Left ventricle myocardium inferior (tissue), 1 donor: Measurements from ENCODE around the gene NAP1L4. TPM values are rescaled to one million over a fixed set of nuclear protein-coding genes. Genes with fewer than 3 reads are reported as not detected.
"Not testable (repeated sequence)": the region's sequence is repeated elsewhere in the genome, so short reads cannot be mapped to it uniquely, and the experiment has no call there.

Experiments
- DNase-seq: peaks from one replicate; pipeline ENCODE4 v3.0.0-alpha.2; 2020
- H3K27ac ChIP-seq: fragments of 200-600 bp; replicated peaks from 2 replicates; pipeline ENCODE4 v1.8.0; 2021
- H3K27me3 ChIP-seq: fragments of 200-600 bp; 2 replicates; pipeline ENCODE4 v1.8.0; 2021; ENCODE audit warnings: low read depth
- H3K36me3 ChIP-seq: fragments of 200-600 bp; 2 replicates; pipeline ENCODE4 v1.8.0; 2021
- H3K4me1 ChIP-seq: fragments of 200-600 bp; 2 replicates; pipeline ENCODE4 v1.8.0; 2021
- H3K4me3 ChIP-seq: fragments of 200-600 bp; 2 replicates; pipeline ENCODE4 v1.8.0; 2021; ENCODE audit warnings: mild to moderate bottlenecking, moderate library complexity
- H3K9me3 ChIP-seq: fragments of 200-600 bp; replicated peaks from 2 replicates; pipeline ENCODE4 v1.8.0; 2021
- CTCF ChIP-seq: fragments of 200-600 bp; IDR thresholded peaks from 2 replicates; pipeline ENCODE4 v1.8.0; 2021; ENCODE audit warnings: antibody characterized with exemption, mild to moderate bottlenecking, borderline replicate concordance
- intact Hi-C: fragments of 100-400 bp; cut with micrococcal nuclease; formaldehyde crosslinking; loops from one replicate; pipeline ENCODE4 v1.11.0; 2022
- total RNA-seq: library from RNA; stranded (reverse); fragmentation: NEBNext Ultra II Directional; extraction: Animal tissue kit (Norgen Biotek cat#: 25700); gene quantifications from one replicate; pipeline ENCODE4 v1.2.1, GENCODE V29; 2021
- donor health status: DM: no; HTN: yes; CAD: no; lungs with severe emphysema.

Gene NAP1L4
- total RNA-seq, 1 donor from 2014 or later = 175 TPM

GRCh38 chr11:2911785-2912391, 80.2 kb downstream of the NAP1L4 start:
- H3K36me3 ChIP-seq = no peaks in the 10 kb centered on the region
- H3K9me3 ChIP-seq = peaks cover 5% of the 10 kb centered on the region
- H3K4me3 ChIP-seq = no peak overlapping the region
- H3K4me1 ChIP-seq = peaks cover 36% of the 10 kb centered on the region
- peaks cover 28% of the 10 kb centered on the region for H3K27me3 ChIP-seq
- intact Hi-C loops = no loop called here
- no peak for DNase-seq
- TF ChIP-seq CTCF = no peak
- H3K27ac ChIP-seq = no peak overlapping the region

GRCh38 chr11:2911088-2911784, 80.9 kb downstream of the NAP1L4 start:
- no peak for TF ChIP-seq CTCF
- Histone ChIP-seq H3K36me3 (no peaks in the 10 kb centered on the region), H3K27me3 (peaks cover 28% of the 10 kb centered on the region), H3K4me3 (no peak overlapping the region), H3K9me3 (peaks cover 5% of the 10 kb centered on the region), H3K4me1 (peaks cover 36% of the 10 kb centered on the region), H3K27ac (no peak overlapping the region)
- DNase-seq = no peak
- intact Hi-C loops = no loop called here

- no peak overlapping the region for H3K4me3 ChIP-seq
- peaks cover 32% of the 10 kb centered on the region for H3K27me3 ChIP-seq
- TF ChIP-seq CTCF = no peak
- H3K27ac ChIP-seq = no peak overlapping the region
- no peak for DNase-seq
- H3K36me3 ChIP-seq = no peaks in the 10 kb centered on the region
- intact Hi-C loops = no loop called here
- peaks cover 5% of the 10 kb centered on the region for H3K9me3 ChIP-seq
- peaks cover 32% of the 10 kb centered on the region for H3K4me1 ChIP-seq
Observed at GRCh38 chr11:2910401-2910955, 81.7 kb downstream of the NAP1L4 start.

- DNase-seq = no peak
- TF ChIP-seq CTCF = no peak
Observed at GRCh38 chr11:2909133-2909902, 82.8 kb downstream of the NAP1L4 start.

GRCh38 chr11:2908130-2908529, 84.0 kb downstream of the NAP1L4 start:
- H3K27ac ChIP-seq = no peak overlapping the region
- intact Hi-C loops = no loop called here
- peaks cover 5% of the 10 kb centered on the region for H3K9me3 ChIP-seq
- H3K36me3 ChIP-seq = no peaks in the 10 kb centered on the region
- no peak for DNase-seq
- no peak overlapping the region for H3K4me3 ChIP-seq
- H3K27me3 ChIP-seq = peaks cover 54% of the 10 kb centered on the region
- no peak for TF ChIP-seq CTCF
- peaks cover 17% of the 10 kb centered on the region for H3K4me1 ChIP-seq

More at GRCh38 chr11:2909133-2909902, 82.8 kb downstream of the NAP1L4 start:
- no peak overlapping the region for H3K27ac ChIP-seq
- H3K27me3 ChIP-seq = peaks cover 42% of the 10 kb centered on the region
- peak overlapping the region; percentile 30 for H3K4me3 ChIP-seq
- H3K9me3 ChIP-seq = peaks cover 5% of the 10 kb centered on the region
- H3K4me1 ChIP-seq = peaks cover 23% of the 10 kb centered on the region
- intact Hi-C loops = no loop called here
- no peaks in the 10 kb centered on the region for H3K36me3 ChIP-seq

- H3K27ac ChIP-seq, intact Hi-C loops, H3K36me3 ChIP-seq, H3K4me3 ChIP-seq, DNase-seq, H3K9me3 ChIP-seq: not testable (repeated sequence)
- Histone ChIP-seq H3K27me3 (peaks cover 68% of the 10 kb centered on the region), H3K4me1 (peaks cover 33% of the 10 kb centered on the region)
Observed at GRCh38 chr11:2905299-2905698, 86.8 kb downstream of the NAP1L4 start.
